Vagina (tissue), 2 donors: Measurements from ENCODE around the gene CFAP69. TPM values are rescaled to one million over a fixed set of nuclear protein-coding genes. Genes with fewer than 3 reads are reported as not detected.

Experiments
- DNase-seq, 2 donors: peaks; one replicate each; pipeline ENCODE4 v3.0.0-alpha.2; 2017; ENCODE audit errors: extremely low spot score in 2 of 2
- H3K27ac ChIP-seq: fragments of 200-600 bp; sonication (generic); one replicate; pipeline ENCODE4 v1.5.1; 2019
- H3K27me3 ChIP-seq: fragments of 200-600 bp; sonication (generic); one replicate; pipeline ENCODE4 v1.5.1; 2019
- H3K36me3 ChIP-seq, 2 donors: fragments of 200-600 bp; sonication (generic); one replicate each; pipeline ENCODE4 v1.5.1; 2017 to 2019
- H3K4me1 ChIP-seq: fragments of 200-600 bp; sonication (generic); one replicate; pipeline ENCODE4 v1.5.1; 2019
- H3K4me3 ChIP-seq, 2 donors: fragments of 200-600 bp; sonication (generic); 1 replicate in 1 of 2; 2 replicates in 1 of 2; pipeline ENCODE4 v1.5.1; 2016 to 2019
- H3K9me3 ChIP-seq: fragments of 200-600 bp; sonication (generic); one replicate; pipeline ENCODE4 v1.5.1; 2019
- POLR2A ChIP-seq, 2 donors: fragments of 450-650 bp; IDR thresholded peaks; one replicate each; pipeline ENCODE4 v1.6.1; 2017; ENCODE audit warnings: antibody characterized with exemption in 2 of 2, mild to moderate bottlenecking in 2 of 2, moderate library complexity in 2 of 2
- POLR2AphosphoS5 ChIP-seq, 2 donors: sonication (generic); formaldehyde crosslinking; IDR thresholded peaks; one replicate each; pipeline ENCODE4 v1.9.0; 2017; ENCODE audit warnings: antibody characterized with exemption in 2 of 2, mild to moderate bottlenecking in 2 of 2, low read depth in 1 of 2; ENCODE audit not compliant: insufficient read depth in 1 of 2
- intact Hi-C: fragments of 100-400 bp; cut with DNase I; formaldehyde crosslinking; loops from one replicate; pipeline ENCODE4 v1.15.1; 2023
- total RNA-seq: library from RNA; depleted of rRNA; stranded (reverse); fragments of >200 nt; gene quantifications from one replicate; pipeline ENCODE4 v1.2.3, GENCODE V29; 2016
- TF ChIP-seq, protein P1 (sequence below), 3 experiments: fragments of 450-650 bp in 2 of 3; fragments of 200-600 bp in 1 of 3; sonication (generic) in 1 of 3; IDR thresholded peaks; one replicate each; pipeline ENCODE4 v1.5.1; 2017 to 2019; ENCODE audit warnings: antibody characterized with exemption in 3 of 3, mild to moderate bottlenecking in 2 of 3, moderate library complexity in 2 of 3

The CFAP69 gene
- total RNA-seq, 1 donor from 2014 or later, result 2.7 TPM

DNA sequence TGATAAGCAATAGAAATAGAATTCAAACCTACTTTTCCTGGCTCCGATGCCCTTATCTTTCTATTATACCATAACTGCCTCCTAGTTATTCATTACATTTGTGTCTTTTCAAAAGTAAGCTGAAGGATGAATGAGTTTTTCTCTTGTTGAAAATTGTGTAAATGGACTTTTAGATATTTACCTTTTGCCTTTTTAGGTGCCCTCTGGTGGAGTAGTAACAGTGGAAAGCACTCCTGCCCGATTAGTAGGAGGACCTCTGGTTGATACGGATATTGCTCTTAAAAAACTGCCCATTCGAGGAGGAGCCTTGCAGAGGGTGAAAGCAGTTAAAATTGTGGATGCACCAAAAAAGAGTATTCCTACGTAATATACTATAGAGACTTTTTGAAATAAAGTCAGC, 64.9 kb downstream of the CFAP69 start:
- Histone ChIP-seq H3K36me3 (no peaks in the 10 kb centered on the region), H3K9me3 (no peaks in the 10 kb centered on the region), H3K4me1 (no peaks in the 10 kb centered on the region), H3K27ac (no peak overlapping the region), H3K4me3 (no peak overlapping the region), H3K27me3 (no peaks in the 10 kb centered on the region)
- no peak for DNase-seq
- TF ChIP-seq POLR2A (IDR thresholded peaks at IDR 0.05) (no peak), POLR2AphosphoS5 (IDR thresholded peaks at IDR 0.05; ENCODE audit: insufficient read depth in 1 of 2, low read depth in 1 of 2) (no peak)
- TF ChIP-seq, protein P1, sequence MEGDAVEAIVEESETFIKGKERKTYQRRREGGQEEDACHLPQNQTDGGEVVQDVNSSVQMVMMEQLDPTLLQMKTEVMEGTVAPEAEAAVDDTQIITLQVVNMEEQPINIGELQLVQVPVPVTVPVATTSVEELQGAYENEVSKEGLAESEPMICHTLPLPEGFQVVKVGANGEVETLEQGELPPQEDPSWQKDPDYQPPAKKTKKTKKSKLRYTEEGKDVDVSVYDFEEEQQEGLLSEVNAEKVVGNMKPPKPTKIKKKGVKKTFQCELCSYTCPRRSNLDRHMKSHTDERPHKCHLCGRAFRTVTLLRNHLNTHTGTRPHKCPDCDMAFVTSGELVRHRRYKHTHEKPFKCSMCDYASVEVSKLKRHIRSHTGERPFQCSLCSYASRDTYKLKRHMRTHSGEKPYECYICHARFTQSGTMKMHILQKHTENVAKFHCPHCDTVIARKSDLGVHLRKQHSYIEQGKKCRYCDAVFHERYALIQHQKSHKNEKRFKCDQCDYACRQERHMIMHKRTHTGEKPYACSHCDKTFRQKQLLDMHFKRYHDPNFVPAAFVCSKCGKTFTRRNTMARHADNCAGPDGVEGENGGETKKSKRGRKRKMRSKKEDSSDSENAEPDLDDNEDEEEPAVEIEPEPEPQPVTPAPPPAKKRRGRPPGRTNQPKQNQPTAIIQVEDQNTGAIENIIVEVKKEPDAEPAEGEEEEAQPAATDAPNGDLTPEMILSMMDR (IDR thresholded peaks at IDR 0.05), result no peak
- intact Hi-C loops, result no loop called here

DNA sequence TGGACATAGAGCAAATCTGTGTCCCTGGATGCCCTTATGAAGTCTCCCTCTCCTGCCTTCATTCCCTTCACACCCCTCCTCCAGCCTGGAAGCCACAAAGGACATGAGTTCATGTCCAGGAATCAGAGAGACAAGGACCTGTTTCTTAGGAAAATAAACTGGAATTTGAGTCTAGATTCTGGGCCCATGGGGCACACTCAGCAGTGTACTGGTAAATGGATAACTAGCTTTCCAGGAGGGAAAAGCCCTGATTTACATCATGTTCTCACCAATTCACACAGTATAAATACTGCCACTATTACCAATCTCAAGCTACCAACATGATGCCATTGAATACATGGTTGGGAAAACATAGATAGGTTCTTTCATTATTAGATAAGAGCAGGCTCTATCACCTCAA, 66.2 kb downstream of the CFAP69 start:
- TF ChIP-seq POLR2A (IDR thresholded peaks at IDR 0.05), result no peak
- TF ChIP-seq, protein P1 (IDR thresholded peaks at IDR 0.05), result no peak
- Histone ChIP-seq H3K4me3 (no peak overlapping the region), H3K27me3 (no peaks in the 10 kb centered on the region), H3K27ac (no peak overlapping the region), H3K9me3 (no peaks in the 10 kb centered on the region), H3K36me3 (no peaks in the 10 kb centered on the region), H3K4me1 (no peaks in the 10 kb centered on the region)
- intact Hi-C loops, result no loop called here
- no peak for DNase-seq

DNA sequence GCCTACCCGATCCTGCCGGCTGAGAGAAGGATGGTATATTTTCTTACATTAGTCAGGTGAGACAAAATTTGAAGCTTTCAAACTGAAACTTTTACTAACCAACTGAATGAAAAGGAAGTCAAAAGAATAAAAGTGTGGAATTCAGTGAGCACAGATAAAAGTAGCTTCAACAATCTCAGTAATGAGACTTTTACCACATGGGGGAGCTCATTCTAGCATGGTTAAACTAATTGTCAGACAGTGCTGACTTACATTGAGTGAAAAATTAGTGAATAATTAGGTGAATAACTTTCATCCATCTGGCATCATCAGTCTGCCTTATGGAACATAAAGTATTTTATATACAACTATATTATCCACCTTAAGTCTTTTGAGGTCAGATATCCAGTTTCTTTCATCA, 67.8 kb downstream of the CFAP69 start:
- H3K36me3 ChIP-seq, result no peaks in the 10 kb centered on the region
- DNase-seq, result no peak
- H3K27me3 ChIP-seq, result no peaks in the 10 kb centered on the region
- no peak overlapping the region for H3K27ac ChIP-seq
- no peaks in the 10 kb centered on the region for H3K9me3 ChIP-seq
- H3K4me3 ChIP-seq, result no peak overlapping the region
- no peaks in the 10 kb centered on the region for H3K4me1 ChIP-seq
- intact Hi-C loops, result no loop called here
- no peak for TF ChIP-seq POLR2A (IDR thresholded peaks at IDR 0.05)
- TF ChIP-seq, protein P1 (IDR thresholded peaks at IDR 0.05), result no peak
- no peak for TF ChIP-seq POLR2AphosphoS5 (IDR thresholded peaks at IDR 0.05; ENCODE audit: insufficient read depth in 1 of 2, low read depth in 1 of 2)

DNA sequence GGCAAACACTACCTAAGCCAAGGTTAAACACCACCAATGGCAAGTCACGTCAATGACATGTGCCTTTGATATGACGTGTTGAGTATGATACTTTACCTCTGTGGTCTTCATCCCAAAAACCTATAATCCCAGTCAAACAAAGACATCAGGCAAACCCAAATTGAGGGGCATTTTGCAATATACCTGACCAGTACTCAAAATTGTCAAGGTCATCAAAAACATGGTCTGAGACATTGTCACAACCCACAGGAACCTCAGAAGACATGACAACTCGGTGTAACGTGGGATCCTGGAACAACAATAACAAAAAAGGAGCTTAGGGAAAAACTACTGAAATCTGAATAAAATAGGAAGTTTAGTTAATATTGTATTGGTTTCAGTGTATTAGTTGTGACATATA, 68.9 kb downstream of the CFAP69 start:
- no peak for TF ChIP-seq POLR2A (IDR thresholded peaks at IDR 0.05)
- TF ChIP-seq, protein P1 (IDR thresholded peaks at IDR 0.05), result no peak
- no peak for TF ChIP-seq POLR2AphosphoS5 (IDR thresholded peaks at IDR 0.05; ENCODE audit: insufficient read depth in 1 of 2, low read depth in 1 of 2)
- no peak for DNase-seq
- H3K9me3 ChIP-seq, result no peaks in the 10 kb centered on the region
- no peaks in the 10 kb centered on the region for H3K36me3 ChIP-seq
- no peaks in the 10 kb centered on the region for H3K4me1 ChIP-seq
- no peak overlapping the region for H3K27ac ChIP-seq
- H3K27me3 ChIP-seq, result no peaks in the 10 kb centered on the region
- intact Hi-C loops, result no loop called here
- no peak overlapping the region for H3K4me3 ChIP-seq

DNA sequence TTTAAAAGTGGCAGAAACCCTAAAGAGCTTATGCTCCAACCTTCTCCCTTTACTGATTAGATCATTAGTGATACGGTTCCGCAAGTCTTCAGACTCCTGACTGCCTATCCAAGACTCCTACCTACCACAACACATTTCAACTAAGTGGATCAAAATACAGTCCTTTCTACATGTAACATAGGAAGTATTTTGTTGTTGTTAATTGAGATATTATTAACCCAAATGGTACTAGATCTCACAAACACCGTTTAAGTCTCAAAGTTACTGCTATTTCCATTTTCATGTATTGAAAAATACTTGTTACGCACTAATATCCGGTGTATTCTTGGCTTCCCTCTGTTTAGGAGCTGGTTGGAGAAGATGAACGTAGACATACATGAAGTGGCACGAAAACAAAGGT, 75.0 kb downstream of the CFAP69 start:
- DNase-seq, result no peak
- no peak overlapping the region for H3K4me3 ChIP-seq
- intact Hi-C loops, result no loop called here
- TF ChIP-seq, protein P1 (IDR thresholded peaks at IDR 0.05), result no peak
- TF ChIP-seq POLR2AphosphoS5 (IDR thresholded peaks at IDR 0.05; ENCODE audit: insufficient read depth in 1 of 2, low read depth in 1 of 2) (no peak), POLR2A (IDR thresholded peaks at IDR 0.05) (no peak)
- no peaks in the 10 kb centered on the region for H3K36me3 ChIP-seq
- no peaks in the 10 kb centered on the region for H3K9me3 ChIP-seq
- H3K27ac ChIP-seq, result no peak overlapping the region
- peaks cover 9% of the 10 kb centered on the region for H3K4me1 ChIP-seq
- H3K27me3 ChIP-seq, result no peaks in the 10 kb centered on the region
